ENCODE results near the gene SSR3.
"Not testable (repeated sequence)": the region's sequence is repeated elsewhere in the genome, so short reads cannot be mapped to it uniquely, and the experiment has no call there.

SSR3 gene

GRCh38 chr3:156554842-156555687, at the start of gene SSR3:
Gene SSR3 (minus strand): TSS chr3:156555117. CDS start chr3:156555089, 28 bp downstream.
- peak; percentile 100 for DNase-seq

GRCh38 chr3:156604064-156604641, 49.2 kb upstream of the SSR3 start:
- DNase-seq = no peak

- DNase-seq = no peak
Measured at GRCh38 chr3:156603379-156604017, 48.6 kb upstream of the SSR3 start.

GRCh38 chr3:156602424-156602823, 47.5 kb upstream of the SSR3 start:
- no peak for DNase-seq

- DNase-seq = no peak
Measured at GRCh38 chr3:156601497-156601896, 46.6 kb upstream of the SSR3 start.

GRCh38 chr3:156600834-156601233, 45.9 kb upstream of the SSR3 start:
- DNase-seq = no peak

GRCh38 chr3:156599089-156599874, 44.4 kb upstream of the SSR3 start:
- no peak for DNase-seq

- no peak for DNase-seq
Measured at GRCh38 chr3:156598413-156598812, 43.5 kb upstream of the SSR3 start.

GRCh38 chr3:156594219-156594683, 39.3 kb upstream of the SSR3 start:
- no peak for DNase-seq

- no peak for DNase-seq
Measured at GRCh38 chr3:156593814-156594213, 38.9 kb upstream of the SSR3 start.

- not testable (repeated sequence) for DNase-seq
Measured at GRCh38 chr3:156589806-156590205, 34.9 kb upstream of the SSR3 start.

GRCh38 chr3:156587760-156588069, 32.8 kb upstream of the SSR3 start:
- no peak for DNase-seq

- DNase-seq = no peak
Measured at GRCh38 chr3:156586905-156587759, 32.2 kb upstream of the SSR3 start.

GRCh38 chr3:156583469-156583868, 28.6 kb upstream of the SSR3 start:
- no peak for DNase-seq

GRCh38 chr3:156582532-156583183, 27.7 kb upstream of the SSR3 start:
- no peak for DNase-seq

GRCh38 chr3:156581954-156582353, 27.0 kb upstream of the SSR3 start:
- DNase-seq = no peak

GRCh38 chr3:156581033-156581432, 26.1 kb upstream of the SSR3 start:
- DNase-seq = no peak

- DNase-seq = no peak
Measured at GRCh38 chr3:156579427-156579851, 24.5 kb upstream of the SSR3 start.

- no peak for DNase-seq
Measured at GRCh38 chr3:156577736-156578135, 22.8 kb upstream of the SSR3 start.

- no peak for DNase-seq
Measured at GRCh38 chr3:156576651-156577348, 21.9 kb upstream of the SSR3 start.

GRCh38 chr3:156576051-156576450, 21.1 kb upstream of the SSR3 start:
- DNase-seq = no peak
